NCI-H226 (cell line): ENCODE data around the gene NCKAP5.
"Not testable (repeated sequence)": the region's sequence is repeated elsewhere in the genome, so short reads cannot be mapped to it uniquely, and the experiment has no call there.

Experiments used
- DNase-seq: peaks from one replicate; pipeline ENCODE4 v3.0.0-alpha.2; 2015

Gene NCKAP5

DNA sequence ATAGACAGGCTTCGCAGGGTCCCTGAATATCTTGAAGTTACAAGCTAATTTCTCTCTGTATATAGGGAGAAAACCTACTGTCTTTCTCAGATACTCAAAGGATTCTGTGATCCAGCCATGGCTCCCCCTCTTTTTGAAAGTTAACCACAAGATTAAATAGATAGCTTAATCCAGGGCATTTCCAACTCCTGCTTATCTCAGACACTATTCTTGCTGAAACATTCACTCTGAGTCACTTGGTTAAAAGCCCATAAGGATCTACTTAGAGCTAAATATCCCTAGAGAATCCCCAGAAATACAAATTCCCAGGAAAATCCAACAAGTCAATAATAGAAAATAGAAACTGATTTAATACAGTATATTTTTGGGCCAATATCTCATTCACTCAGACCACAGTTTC, 719.1 kb downstream of the NCKAP5 start:
- DNase-seq: no peak

DNA sequence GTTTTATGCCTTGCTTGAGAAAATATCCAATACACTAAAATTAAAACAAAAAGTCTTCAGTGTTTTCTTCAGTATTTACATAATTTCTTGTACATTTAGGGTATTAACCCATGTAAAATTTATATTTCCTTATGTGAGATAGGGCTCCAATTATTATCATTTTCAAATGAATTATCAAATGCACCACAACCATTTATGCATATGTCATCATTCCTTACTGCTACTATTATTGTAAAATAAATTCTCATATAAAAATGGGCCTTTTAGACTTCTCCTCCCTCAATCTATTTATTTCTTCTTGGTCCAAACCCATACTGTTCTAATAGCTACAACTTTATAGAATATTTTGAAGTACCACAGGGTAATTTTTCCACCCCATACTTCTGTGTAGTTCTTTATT, 722.9 kb downstream of the NCKAP5 start:
- DNase-seq: no peak

DNA sequence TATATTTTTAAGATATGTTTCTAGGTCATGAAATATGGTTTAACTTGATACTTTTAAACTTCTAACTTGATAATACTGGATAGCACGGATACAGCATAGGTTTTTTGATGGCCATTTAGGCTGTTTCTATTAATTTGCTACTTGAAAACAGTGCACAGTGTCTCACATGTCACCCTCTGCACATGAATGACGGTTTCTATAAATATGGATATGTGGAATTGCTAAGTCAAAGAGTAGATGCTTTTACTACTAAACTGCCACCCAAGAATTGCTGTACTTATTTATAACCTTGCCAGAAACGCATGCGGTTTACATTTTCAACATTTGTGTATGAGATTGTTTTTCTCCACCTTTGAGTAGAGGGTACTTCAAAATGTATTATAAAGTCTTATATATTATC, 723.7 kb downstream of the NCKAP5 start:
- DNase-seq: no peak

DNA sequence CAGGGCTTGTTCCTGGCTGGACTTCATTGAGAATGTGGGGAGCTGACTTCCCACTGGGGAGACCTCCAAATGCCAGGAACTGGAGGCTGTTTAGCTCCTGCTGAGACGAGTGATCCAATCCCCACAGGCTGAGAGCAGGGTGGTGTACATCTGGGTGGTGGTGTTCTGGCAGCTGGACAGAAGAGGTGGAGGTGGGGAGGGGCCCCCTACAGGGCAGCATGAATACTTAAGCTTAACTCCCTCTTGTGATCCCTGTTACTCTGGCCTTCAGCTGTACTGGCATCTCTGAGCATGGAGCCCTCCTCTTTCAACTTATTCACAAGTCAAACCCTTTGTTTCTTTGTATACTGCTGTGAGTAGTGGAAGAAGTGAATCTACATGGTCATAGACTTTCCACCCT, 730.5 kb downstream of the NCKAP5 start:
- no peak for DNase-seq

DNA sequence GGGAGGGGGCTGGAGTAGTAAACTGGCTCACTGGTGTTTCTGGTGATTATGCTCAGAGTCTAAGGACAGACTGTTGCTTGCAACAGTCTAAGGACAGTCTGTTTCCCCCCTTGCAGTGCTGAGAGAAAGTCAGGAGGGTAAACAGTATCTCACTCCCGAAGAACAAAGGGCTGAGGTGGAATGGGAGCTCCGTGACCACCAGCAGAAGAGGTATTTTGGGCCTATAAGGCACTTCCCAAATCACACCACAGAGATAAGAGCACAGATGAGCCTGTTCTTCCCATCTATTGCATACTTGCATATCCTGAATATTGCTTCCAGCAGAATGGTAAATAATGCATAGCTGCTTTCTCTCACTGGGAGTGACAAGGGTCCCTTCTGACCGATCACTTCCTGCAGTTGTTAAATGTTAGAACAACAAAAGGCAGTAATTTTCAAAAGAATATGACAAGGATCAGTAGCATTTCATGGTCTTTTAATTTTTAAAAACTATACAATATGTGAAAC, 737.9 kb downstream of the NCKAP5 start:
- no peak for DNase-seq

DNA sequence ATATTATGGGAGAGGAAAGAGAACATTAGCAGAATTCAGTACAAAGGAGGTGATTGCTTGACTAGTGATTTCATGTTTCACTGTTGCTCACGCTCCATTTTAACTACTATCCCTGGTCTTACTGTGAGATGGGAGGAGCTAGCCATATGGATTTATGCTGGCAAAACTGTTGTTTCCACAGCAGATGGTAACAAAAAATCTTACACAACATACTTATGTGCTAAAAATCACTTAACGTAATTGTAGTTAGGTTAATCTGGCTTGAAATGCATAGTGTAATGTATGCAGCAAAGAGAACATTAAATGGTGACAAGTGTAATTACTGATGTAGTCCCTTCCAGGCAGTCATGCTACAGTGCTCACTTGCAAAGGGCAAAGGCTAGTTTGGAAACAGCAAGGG, 742.7 kb downstream of the NCKAP5 start:
- DNase-seq: no peak

DNA sequence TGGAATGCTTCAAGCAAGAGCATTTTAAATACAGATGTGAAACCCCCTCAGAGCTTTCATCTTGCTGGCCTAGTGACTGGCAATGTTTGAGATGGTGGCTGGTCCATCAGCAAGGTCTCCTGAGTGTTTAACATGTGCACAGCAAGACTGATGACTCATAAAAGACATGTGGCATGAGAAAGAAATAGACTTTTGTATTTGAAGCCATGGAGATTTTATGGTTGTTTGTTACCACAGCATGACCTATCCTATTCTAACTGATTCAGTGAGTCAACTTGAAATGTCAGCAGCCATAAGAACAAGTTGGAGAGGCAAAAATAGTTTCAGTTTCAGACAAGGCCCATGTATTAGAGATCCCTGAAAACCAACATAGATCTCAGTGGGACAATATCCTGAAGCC, 743.5 kb downstream of the NCKAP5 start:
- no peak for DNase-seq

DNA sequence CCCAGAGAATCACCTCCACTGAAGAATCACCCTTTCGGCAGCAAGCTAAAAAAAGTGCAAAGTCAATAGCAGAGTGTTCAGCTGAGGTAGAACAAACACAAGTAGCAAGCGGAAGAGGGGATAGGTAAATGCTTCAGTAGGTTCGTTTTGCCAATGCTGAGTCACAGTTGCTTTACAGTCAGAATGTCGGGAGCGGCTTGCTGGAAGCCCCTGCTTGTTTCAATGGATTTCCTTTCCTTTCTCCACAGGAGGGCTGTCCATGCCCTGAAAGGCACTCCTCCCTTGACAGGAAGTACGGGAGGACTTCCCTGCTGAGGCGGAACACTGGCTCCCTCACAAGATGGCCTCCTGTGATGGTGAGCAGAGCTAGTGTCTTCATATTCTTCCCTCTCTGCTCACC, 752.0 kb downstream of the NCKAP5 start:
- no peak for DNase-seq

DNA sequence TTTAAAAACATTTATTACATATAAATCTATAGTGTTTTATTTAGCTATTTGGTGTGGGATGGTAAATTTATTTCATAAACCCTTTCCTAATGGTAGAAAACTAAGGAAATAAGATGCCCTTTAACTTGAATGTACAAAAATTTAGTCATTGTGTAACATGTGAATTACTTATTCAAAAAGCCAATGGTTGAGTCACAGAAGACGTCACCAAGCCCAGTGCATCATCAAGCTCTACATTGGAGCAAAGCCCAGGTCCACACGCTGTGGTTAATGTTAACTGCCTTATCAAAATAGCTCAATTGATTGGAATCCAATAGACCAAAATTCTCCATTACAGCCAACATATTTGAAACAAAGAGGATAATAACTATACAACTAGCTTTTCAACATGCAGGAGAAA, 752.7 kb downstream of the NCKAP5 start:
- no peak for DNase-seq

DNA sequence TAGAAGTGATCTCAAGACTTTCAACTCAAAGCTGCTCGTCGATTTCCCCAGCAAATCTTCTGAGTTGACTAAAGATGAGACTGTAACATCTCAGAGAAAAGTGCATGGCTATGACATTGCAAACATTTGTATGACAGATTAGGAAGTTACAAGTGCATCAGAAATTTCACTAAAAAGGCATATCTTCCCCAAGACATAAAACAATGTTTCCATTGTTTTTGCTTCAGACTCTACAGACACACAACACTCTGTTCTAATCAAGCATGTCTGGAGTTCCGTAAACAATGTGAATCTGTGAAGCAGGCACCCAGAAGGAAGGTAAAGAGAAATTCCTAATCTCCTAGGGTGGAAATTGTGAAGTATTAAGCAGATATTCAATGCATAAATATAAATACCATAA, 753.6 kb downstream of the NCKAP5 start:
- no peak for DNase-seq

DNA sequence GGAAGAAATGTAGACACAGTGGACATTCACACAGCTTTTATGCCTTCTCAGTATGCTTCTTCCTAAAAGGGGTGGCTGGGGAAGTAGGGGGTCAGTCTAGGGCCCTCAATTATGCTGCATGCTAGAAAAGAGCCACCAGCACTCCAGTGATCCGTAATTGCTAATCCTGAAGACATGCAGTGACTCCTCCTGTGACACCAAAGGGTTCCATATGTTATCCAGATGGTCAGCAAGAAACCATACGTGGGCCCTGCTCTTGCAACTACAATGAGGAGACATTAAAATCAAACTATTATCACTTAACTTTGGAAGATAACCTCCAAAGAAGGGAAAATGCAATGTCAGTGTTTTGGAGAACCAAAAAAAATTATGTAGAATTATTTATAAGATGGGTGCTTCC, 754.8 kb downstream of the NCKAP5 start:
- no peak for DNase-seq

DNA sequence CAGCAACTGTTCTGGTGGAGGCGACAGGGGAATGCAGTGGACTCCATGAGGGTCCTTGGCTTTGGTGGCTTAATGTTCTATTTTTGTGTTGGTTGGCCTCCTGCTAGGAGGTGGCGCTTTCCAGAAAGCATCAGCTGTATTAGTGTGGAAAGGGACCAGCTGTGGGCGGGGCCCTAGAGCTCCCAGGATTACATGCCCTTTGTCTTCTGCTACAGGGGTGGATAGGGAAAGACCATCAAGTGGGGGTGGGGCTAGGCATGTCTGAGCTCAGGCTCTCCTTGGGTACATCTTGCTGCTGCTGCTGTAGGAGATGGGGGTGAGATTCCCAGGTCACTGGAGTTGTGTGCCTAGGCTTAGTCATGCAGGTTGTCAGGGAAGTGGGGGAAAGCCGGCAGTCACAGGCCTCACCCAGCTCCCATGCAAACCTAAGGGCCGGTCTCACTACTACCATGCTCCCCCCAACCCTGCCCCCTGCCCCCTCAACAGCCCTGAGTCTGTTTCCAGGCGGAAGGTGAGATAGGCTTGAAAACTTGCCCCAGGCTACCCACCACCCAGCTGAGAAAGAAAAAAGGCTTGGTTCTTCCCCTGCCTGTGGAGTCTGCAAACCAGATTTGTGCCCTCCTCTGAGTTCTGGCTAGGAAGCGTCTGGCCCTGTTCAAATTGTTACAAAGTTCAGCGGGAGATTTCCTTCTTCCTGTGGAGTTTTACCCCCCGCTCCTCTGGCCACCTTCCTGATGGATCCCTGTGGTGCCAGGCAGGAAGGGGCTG, 756.9 kb downstream of the NCKAP5 start:
- no peak for DNase-seq

DNA sequence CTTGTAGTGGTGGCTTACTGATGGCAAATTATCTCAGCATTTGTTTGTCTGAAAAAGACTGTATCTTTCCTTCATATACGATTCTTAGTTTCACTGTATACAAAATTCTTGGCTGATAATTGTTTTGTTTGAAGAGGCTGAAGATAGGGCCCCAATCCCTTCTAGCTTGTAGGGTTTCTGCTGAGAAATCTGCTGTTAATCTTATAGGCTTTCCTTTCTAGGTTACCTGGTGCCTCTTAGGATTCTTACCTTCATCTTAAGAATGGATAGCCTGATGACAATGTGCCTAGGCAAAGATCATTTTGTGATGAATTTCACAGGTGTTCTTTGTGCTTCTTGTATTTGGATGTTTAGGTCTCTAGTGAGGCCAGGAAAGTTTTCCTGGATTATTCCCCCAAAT, 758.3 kb downstream of the NCKAP5 start:
- DNase-seq: not testable (repeated sequence)

DNA sequence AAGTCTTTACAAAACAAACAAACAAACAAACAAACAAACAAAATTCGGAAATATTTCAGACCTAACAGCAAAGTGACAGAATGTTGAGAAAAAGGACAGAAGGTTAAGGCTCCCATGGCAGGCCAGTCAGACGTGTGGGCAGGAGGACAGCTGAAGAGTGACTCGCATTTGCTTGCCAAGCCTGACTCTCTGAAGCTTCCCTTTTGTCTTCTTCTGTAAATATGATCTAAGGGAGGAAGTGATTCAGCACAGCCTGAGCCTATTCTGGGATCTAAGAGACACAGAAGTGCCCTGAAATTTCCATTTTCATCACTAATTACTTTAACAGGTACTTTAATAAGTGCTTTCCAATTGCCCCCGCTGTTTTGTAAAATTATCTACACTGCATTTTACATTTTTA, 764.2 kb downstream of the NCKAP5 start:
- DNase-seq: no peak

DNA sequence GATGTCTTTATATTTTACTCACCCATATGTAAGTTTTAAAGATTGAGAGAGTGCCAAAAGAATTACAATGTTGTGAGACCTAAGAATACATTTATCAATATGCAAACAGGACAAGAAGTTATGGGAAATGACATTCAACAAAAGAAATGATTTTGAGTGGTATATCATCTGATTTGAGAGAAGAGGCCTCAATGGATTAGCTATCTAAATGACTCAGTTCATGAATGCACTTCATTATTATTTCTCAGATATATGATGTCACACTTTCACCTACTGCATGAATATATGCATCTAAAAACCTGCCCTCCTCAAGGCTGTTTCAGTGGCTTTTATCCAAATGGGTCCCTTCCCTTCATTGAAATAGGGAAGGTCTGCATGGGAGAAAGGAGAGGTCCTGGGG, 769.9 kb downstream of the NCKAP5 start:
- DNase-seq: no peak

DNA sequence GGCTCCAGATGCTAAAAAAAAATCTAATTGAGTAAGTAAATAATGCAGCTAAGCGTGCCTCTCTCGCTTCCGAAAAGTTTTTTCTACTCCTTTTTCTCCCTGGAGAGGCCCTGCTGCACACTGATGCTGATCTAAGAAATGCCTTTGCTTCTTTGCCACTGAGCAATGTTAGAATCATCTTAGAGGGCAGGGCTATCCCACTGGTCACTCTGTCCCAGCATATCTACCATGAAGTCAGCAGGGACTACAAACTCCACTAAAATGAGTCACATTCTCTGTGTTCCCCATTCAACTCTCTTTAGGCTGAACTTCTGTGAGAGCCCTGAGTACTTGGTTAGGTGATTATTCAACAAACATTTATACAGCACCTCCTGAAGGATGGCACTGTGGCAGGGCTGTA, 770.7 kb downstream of the NCKAP5 start:
- DNase-seq: no peak

DNA sequence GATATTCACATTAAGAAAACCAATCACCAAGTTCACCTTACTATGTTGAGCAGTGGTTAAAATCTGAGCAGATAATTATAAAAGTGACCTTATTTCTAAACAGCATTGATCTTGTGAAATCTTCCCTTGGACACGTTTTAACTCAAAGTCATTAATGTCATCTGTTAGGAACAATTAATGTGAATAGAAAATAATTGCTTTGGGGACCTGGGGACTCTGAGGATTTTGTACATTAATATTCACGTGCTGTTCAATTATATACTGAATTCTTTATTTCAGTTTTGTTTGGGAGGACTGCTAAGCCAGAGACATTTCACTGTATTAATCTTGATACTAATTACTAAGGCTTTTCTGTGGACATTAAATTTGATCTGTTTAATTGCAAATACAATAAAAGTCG, 771.2 kb downstream of the NCKAP5 start:
- no peak for DNase-seq

DNA sequence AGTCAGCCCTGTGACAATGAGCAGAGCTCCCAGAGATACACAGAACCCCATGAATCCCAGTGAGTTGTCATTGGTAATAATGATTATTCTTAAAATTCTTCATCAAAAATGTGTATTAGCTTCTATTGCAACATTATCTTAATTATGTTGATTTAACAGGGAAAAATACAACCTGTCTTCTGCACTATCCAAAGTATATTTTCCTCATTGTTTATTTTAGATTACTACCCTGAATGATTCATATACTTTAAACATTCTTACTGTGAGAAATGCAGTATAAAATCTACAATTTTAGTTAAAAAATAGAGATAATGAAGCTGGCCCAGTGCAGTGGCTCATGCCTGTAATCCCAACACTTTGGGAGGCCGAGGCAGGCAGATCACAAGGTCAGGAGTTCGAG, 773.0 kb downstream of the NCKAP5 start:
- DNase-seq: no peak

DNA sequence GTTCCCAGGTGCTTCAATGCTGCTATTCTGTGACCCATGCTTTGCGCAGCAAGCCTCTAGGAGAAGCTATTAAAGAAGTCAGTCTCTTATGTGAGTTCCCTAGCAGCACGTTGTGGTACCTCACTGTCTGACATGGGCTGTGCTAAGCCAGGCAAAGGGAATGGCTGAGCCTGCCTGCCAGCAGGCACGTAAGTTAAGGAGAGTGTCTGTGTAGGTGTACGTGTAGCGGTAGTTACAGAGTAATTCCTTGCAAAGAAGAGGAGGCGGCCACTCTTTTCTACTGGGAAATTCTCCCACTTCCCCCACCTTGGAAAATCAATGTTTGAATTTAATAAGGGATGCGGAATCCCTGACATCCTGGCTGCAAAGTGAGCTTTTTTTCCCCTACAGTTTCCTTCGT, 774.7 kb downstream of the NCKAP5 start:
- DNase-seq: no peak

DNA sequence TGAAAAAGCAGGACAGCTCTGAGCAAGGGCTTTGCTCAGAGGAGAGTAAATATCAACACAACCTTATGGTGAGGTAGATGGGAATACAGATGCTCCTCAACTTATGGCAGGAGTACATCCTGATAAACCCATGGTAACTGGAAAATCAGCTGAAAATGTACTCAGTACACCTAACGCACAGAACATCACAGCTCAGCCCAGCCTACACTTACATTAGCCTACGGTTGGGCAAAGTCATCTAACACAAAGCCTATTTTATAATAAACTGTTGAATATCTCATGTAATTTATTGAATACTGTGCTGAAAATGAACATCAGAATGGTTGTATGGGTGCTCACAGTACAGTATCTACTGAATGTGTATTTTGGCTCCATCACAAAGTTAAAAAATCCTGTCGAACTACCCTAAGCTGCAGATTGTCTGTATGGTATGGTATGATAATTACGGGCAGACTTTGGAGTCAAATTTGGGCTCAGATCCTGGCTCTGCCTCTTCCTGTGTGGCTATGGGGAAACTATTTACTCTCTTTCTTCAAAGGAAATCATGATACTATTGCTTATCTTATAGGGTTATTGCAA, 778.0 kb downstream of the NCKAP5 start:
- DNase-seq: no peak

DNA sequence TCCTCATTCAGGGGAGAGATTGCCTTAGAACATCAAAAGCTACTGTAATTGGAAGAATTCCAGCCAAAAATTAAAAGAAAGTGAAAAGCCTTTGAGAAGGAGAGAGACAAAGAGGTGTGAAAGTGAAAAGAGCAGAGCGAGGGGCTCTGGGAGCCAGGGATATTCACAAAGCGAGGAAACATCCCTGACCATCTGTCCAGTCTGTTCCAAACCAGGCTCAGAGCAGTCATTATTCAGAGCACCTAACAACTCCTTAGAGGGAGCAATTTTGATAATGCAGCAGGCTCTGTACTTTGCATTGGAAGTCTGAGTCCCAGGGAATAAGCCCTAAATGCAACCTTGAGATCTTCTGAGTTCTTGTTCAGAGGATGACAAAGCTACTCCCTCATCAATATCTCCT, 779.2 kb downstream of the NCKAP5 start:
- no peak for DNase-seq

DNA sequence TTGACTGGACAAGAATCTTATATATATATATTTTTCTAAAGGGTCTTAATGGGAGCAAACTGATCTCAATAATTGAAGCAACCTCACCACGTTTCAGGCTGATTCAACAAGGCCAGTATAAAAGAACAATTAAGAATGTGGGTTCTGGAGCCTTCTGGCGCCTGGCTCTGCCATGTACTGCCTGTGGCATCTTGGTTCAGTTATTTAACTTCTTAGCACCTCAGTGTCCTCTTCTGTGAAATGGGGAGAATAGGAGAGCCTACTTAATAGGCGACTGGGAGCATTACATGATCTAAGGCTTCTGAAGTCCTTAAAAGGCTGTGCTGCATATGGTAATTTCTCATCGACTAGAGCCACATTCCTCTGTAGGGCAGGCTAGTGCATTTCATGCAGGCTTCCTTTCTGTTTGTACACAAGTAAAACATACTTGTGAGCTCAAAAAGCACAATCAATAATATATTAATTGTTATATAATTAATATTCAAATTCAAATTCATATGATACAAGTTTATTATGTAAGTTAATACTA, 779.9 kb downstream of the NCKAP5 start:
- no peak for DNase-seq

DNA sequence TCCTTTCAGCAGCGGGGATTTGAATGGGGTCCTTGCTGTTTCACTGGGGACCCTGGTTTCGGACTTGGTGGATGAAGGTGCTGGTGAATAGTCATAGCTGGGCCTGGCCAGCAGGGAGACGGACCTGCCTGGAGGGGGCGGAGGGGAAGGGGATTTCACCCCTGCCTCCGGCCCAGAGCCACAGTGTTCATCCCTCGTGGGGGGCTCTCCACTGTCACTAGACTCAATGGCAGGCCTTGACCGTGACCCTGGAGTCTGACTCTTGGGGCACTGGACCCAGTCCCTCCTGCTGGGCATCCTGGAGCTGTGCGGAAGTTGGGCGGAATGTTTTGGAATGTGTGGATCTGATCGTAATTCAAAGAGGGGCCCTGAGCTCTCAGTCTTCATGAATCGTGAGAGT, 784.4 kb downstream of the NCKAP5 start:
- no peak for DNase-seq

DNA sequence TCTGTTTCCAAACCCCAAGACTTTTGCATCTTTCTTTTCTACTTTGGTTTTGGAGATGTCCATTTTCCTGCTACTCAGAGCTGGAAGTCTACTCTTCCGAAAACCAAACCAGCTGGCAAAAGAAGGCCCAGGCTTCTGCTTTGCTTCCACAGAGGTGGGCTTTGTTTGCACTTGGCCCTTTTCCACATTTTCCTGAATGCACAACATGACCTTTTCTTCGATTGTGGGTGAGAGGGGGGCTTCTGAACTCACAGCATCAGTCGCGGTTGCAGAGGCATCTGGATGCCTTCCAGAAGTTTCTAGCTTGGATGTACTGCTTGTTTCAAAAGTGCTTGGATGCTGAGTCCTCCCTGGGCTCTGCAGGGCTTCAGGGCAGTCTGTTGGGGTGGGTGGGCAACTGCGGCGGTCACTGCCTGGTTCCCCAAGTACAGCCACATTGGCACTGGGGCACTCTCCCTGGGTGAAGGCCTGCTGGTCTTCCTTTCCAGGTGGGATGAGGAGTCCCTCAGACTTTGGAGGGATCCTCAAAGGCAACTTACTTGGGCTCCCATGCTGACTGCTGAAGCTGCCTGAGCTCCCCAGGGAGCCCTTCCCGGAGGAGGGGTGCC, 786.0 kb downstream of the NCKAP5 start:
- DNase-seq: no peak
